Tibial nerve (tissue), 4 donors: ENCODE results near the gene LDLRAD1. TPM values are rescaled to one million over a fixed set of nuclear protein-coding genes. Genes with fewer than 3 reads are reported as not detected.
"Not testable (repeated sequence)": the region's sequence is repeated elsewhere in the genome, so short reads cannot be mapped to it uniquely, and the experiment has no call there.

Experiments used
- DNase-seq, 2 donors: peaks; one replicate each; pipeline ENCODE4 v3.0.0-alpha.2; 2019; ENCODE audit warnings: low spot score in 2 of 2
- H3K27ac ChIP-seq, 4 donors: fragments of 200-600 bp; sonication (generic) in 3 of 4; one replicate each; pipeline ENCODE4 v1.5.1; 2017 to 2019; ENCODE audit warnings: mild to moderate bottlenecking in 1 of 4
- H3K27me3 ChIP-seq, 2 donors: fragments of 200-600 bp; sonication (generic) in 1 of 2; one replicate each; pipeline versions ENCODE4 v1.5.1 to v1.6.0; 2017 to 2019
- H3K36me3 ChIP-seq, 3 donors: fragments of 200-600 bp; sonication (generic); one replicate each; pipeline ENCODE4 v1.5.1; 2018 to 2019
- H3K4me1 ChIP-seq, 4 donors: fragments of 200-600 bp; sonication (generic) in 3 of 4; one replicate each; pipeline ENCODE4 v1.5.1; 2017 to 2019
- H3K4me3 ChIP-seq, 4 donors: fragments of 200-600 bp; sonication (generic) in 3 of 4; one replicate each; pipeline ENCODE4 v1.5.1; 2017 to 2019; ENCODE audit warnings: mild to moderate bottlenecking in 1 of 4, moderate library complexity in 1 of 4
- H3K9me3 ChIP-seq, 4 donors: fragments of 200-600 bp; sonication (generic) in 3 of 4; one replicate each; pipeline ENCODE4 v1.5.1; 2017 to 2019
- CTCF ChIP-seq, 5 experiments: fragments of 200-600 bp in 3 of 5; fragments of 450-650 bp in 2 of 5; sonication (generic) in 3 of 5; IDR thresholded peaks; one replicate each; pipeline ENCODE4 v1.5.1; 2016 to 2019; ENCODE audit warnings: antibody characterized with exemption in 5 of 5, mild to moderate bottlenecking in 3 of 5, moderate library complexity in 2 of 5
- EP300 ChIP-seq, 2 donors: sonication (generic); formaldehyde crosslinking; IDR thresholded peaks; one replicate each; pipeline ENCODE4 v1.6.1; 2017; ENCODE audit warnings: antibody characterized with exemption in 2 of 2, mild to moderate bottlenecking in 1 of 2
- POLR2A ChIP-seq, 2 donors: fragments of 450-650 bp; IDR thresholded peaks; one replicate each; pipeline ENCODE4 v1.6.1; 2017; ENCODE audit warnings: antibody characterized with exemption in 2 of 2, mild to moderate bottlenecking in 2 of 2, moderate library complexity in 2 of 2
- WGBS, 2 donors: methylation state at CpG; one replicate each; pipeline ENCODE4 v1.1.5; 2018; 5-methylcytosine and 5-hydroxymethylcytosine counted together
- total RNA-seq, 4 donors: library from RNA; depleted of rRNA; stranded (reverse); fragments of >200 nt; gene quantifications; one replicate each; pipeline ENCODE4 v1.1.0, GENCODE V29; 2016

The LDLRAD1 gene
- total RNA-seq, 4 donors from 2014 or later: not detected

- H3K4me1 ChIP-seq: peaks cover 0 to 13% (median 3%) of the 10 kb centered on the region in 4 donors
- H3K27me3 ChIP-seq: no peaks in the 10 kb centered on the region
- 61 to 65% methylated on average over 3 of the region's 3 CpGs for WGBS, 2 donors
- no peak overlapping the region for H3K4me3 ChIP-seq
- TF ChIP-seq CTCF (IDR thresholded peaks at IDR 0.05) (no peak), POLR2A (IDR thresholded peaks at IDR 0.05) (no peak), EP300 (IDR thresholded peaks at IDR 0.05) (no peak)
- no peaks in the 10 kb centered on the region for H3K9me3 ChIP-seq
- no peak for DNase-seq
- H3K36me3 ChIP-seq: peaks cover 0 to 47% (median 4%) of the 10 kb centered on the region in 3 donors
- no peak overlapping the region for H3K27ac ChIP-seq
Observed at GRCh38 chr1:54028306-54029251, 10.6 kb upstream of the LDLRAD1 start.

DNA sequence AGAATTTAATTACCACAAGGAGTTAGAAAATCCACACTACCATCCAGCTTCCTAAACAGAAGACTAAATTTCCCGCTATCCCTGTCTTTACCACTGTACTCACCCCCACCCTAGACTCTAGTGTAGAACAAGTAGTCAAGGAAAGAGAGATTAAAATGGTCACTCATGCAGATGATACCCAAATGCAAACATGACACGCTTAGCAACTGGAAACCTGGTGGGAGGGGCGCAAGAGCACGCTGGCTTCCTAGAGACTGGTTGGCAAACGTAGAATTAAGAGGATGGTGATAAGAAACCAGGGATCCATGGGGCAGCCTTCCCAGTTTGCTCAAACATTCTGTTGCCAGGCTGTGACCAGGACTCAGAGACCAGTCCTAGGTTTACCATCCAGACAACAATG lies 9.9 kb upstream of the LDLRAD1 start:
- peaks cover 0 to 39% (median 4%) of the 10 kb centered on the region in 3 donors for H3K36me3 ChIP-seq
- WGBS, 2 donors: 92 to 96% methylated on average over 5 of the region's 5 CpGs
- no peak for TF ChIP-seq POLR2A (IDR thresholded peaks at IDR 0.05)
- no peak for TF ChIP-seq EP300 (IDR thresholded peaks at IDR 0.05)
- no peak for TF ChIP-seq CTCF (IDR thresholded peaks at IDR 0.05)
- H3K4me3 ChIP-seq: no peak overlapping the region
- H3K27ac ChIP-seq: no peak overlapping the region
- DNase-seq: no peak
- peaks cover 0 to 13% (median 3%) of the 10 kb centered on the region in 4 donors for H3K4me1 ChIP-seq
- no peaks in the 10 kb centered on the region for H3K27me3 ChIP-seq
- H3K9me3 ChIP-seq: no peaks in the 10 kb centered on the region

- DNase-seq, H3K9me3 ChIP-seq, H3K27ac ChIP-seq, H3K27me3 ChIP-seq, H3K36me3 ChIP-seq, H3K4me3 ChIP-seq: not testable (repeated sequence)
- H3K4me1 ChIP-seq: peaks cover 0 to 13% (median 3%) of the 10 kb centered on the region in 4 donors
- 75 to 100% methylated on average over 1 of the region's 1 CpG for WGBS, 2 donors
Observed at GRCh38 chr1:54024811-54025210, 6.8 kb upstream of the LDLRAD1 start.

- H3K9me3 ChIP-seq: no peaks in the 10 kb centered on the region
- peaks cover 0 to 4% (median 0%) of the 10 kb centered on the region in 3 donors for H3K36me3 ChIP-seq
- no peak overlapping the region for H3K27ac ChIP-seq
- no peak for TF ChIP-seq EP300 (IDR thresholded peaks at IDR 0.05)
- no peak for TF ChIP-seq POLR2A (IDR thresholded peaks at IDR 0.05)
- TF ChIP-seq CTCF (IDR thresholded peaks at IDR 0.05): no peak
- H3K4me1 ChIP-seq: peaks cover 0 to 13% (median 3%) of the 10 kb centered on the region in 4 donors
- 63% methylated on average over 2 of the region's 2 CpGs for WGBS, 2 donors
- H3K27me3 ChIP-seq: no peaks in the 10 kb centered on the region
- no peak for DNase-seq
- H3K4me3 ChIP-seq: no peak overlapping the region
Observed at GRCh38 chr1:54024358-54024757, 6.4 kb upstream of the LDLRAD1 start.

DNA sequence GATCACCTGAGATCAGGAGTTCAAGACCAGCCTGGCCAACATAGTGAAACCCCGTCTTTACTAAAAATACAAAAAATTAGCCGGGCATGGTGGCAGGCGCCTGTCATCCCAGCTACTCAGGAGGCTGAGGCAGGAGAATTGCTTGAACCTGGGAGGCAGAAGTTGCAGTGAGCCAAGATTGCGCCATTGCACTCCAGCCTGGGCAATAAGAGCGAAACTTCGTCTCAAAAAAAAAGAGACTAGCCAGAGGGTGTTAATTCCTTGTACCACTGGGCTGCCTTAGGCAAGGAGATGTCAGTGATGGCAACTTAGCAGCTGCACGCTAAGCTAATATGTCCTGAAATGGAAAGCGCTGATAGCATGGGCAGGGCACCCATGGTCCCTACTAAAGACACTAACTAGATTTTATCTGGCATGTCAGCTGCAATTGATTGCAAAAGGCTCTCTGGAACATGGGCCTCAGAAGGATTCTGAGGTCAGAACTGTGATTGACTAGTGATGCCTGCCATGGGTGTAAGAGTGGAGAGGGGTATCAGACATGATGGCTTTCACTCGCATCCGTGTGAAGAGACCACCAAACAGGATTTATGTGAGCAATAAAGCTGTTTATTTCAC lies 1.7 kb upstream of the LDLRAD1 start:
- 84% methylated on average over 10 of the region's 10 CpGs for WGBS, 2 donors
- not testable (repeated sequence) for H3K4me1 ChIP-seq, H3K4me3 ChIP-seq, H3K27ac ChIP-seq, H3K36me3 ChIP-seq, H3K9me3 ChIP-seq, DNase-seq, H3K27me3 ChIP-seq

- Histone ChIP-seq H3K4me1 (no peaks in the 10 kb centered on the region), H3K27ac (no peak overlapping the region), H3K27me3 (no peaks in the 10 kb centered on the region), H3K4me3 (no peak overlapping the region), H3K9me3 (no peaks in the 10 kb centered on the region), H3K36me3 (no peaks in the 10 kb centered on the region)
- DNase-seq: no peak
- TF ChIP-seq EP300 (IDR thresholded peaks at IDR 0.05): no peak
- no peak for TF ChIP-seq POLR2A (IDR thresholded peaks at IDR 0.05)
- TF ChIP-seq CTCF (IDR thresholded peaks at IDR 0.05): no peak
- WGBS, 2 donors: 65 to 66% methylated on average over 5 of the region's 5 CpGs
Observed at GRCh38 chr1:54018635-54019034, 649 bp upstream of the LDLRAD1 start.
